HFFc6 (cell line): ENCODE measurements around the gene BCAP31. TPM values are rescaled to one million over a fixed set of nuclear protein-coding genes. Genes with fewer than 3 reads are reported as not detected.

ENCODE experiments used
- DNase-seq: peaks from one replicate; pipeline ENCODE4 v3.0.0-alpha.2; 2018
- H3K27ac Mint-ChIP-seq: 2 replicates; pipeline ENCODE4 v1.8.0; 2020; ENCODE audit warnings: mild to moderate bottlenecking, mixed read lengths
- H3K27me3 Mint-ChIP-seq: 2 replicates; pipeline ENCODE4 v1.8.0; 2021; ENCODE audit warnings: mild to moderate bottlenecking, moderate library complexity, mixed read lengths; ENCODE audit not compliant: insufficient read depth
- H3K36me3 Mint-ChIP-seq: 2 replicates; pipeline ENCODE4 v1.8.0; 2021; ENCODE audit warnings: low read depth, mixed read lengths
- H3K4me1 Mint-ChIP-seq: 2 replicates; pipeline ENCODE4 v1.8.0; 2020; ENCODE audit warnings: low read depth, mixed read lengths
- H3K4me3 Mint-ChIP-seq: 2 replicates; pipeline ENCODE4 v1.8.0; 2020; ENCODE audit warnings: mild to moderate bottlenecking, moderate library complexity, mixed read lengths
- H3K9me3 Mint-ChIP-seq: 2 replicates; pipeline ENCODE4 v1.8.0; 2020; ENCODE audit warnings: mild to moderate bottlenecking, mixed read lengths
- total RNA-seq, 6 experiments: library from RNA; stranded (reverse); fragmentation: NEBNext Ultra II Directional; extraction: Animal tissue kit (Norgen Biotek cat#: 25700); gene quantifications; 2 replicates in 1 of 6; 3 replicates in 5 of 6; pipeline ENCODE4 v1.2.3, GENCODE V29; 2021
- TF ChIP-seq, protein P1 (sequence below): fragments of 200-600 bp; sonication (generic); IDR thresholded peaks from 2 replicates; pipeline ENCODE4 v1.5.0; 2021; ENCODE audit warnings: antibody characterized with exemption, mild to moderate bottlenecking

The BCAP31 gene
- total RNA-seq, 6 experiments from 2014 or later, result 203 to 295 (median 218) TPM

- Mint-ChIP-seq H3K4me1 (peaks cover 7% of the 10 kb centered on the region; the same call in 1 of the 2 replicates), H3K36me3 (no peaks in the 10 kb centered on the region), H3K9me3 (no peaks in the 10 kb centered on the region), H3K27me3 (no peaks in the 10 kb centered on the region), H3K27ac (no peak overlapping the region), H3K4me3 (no peak overlapping the region)
- no peak for DNase-seq
- TF ChIP-seq, protein P1, sequence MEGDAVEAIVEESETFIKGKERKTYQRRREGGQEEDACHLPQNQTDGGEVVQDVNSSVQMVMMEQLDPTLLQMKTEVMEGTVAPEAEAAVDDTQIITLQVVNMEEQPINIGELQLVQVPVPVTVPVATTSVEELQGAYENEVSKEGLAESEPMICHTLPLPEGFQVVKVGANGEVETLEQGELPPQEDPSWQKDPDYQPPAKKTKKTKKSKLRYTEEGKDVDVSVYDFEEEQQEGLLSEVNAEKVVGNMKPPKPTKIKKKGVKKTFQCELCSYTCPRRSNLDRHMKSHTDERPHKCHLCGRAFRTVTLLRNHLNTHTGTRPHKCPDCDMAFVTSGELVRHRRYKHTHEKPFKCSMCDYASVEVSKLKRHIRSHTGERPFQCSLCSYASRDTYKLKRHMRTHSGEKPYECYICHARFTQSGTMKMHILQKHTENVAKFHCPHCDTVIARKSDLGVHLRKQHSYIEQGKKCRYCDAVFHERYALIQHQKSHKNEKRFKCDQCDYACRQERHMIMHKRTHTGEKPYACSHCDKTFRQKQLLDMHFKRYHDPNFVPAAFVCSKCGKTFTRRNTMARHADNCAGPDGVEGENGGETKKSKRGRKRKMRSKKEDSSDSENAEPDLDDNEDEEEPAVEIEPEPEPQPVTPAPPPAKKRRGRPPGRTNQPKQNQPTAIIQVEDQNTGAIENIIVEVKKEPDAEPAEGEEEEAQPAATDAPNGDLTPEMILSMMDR, result no peak
These were observed 46.6 kb upstream of the BCAP31 start for GRCh38 chrX:153770601-153771414.

- TF ChIP-seq, protein P1, result no peak
- no peak for DNase-seq
- Mint-ChIP-seq H3K9me3 (no peaks in the 10 kb centered on the region), H3K27me3 (no peaks in the 10 kb centered on the region), H3K4me1 (peaks cover 7% of the 10 kb centered on the region; the same call in 1 of the 2 replicates), H3K36me3 (no peaks in the 10 kb centered on the region), H3K4me3 (no peak overlapping the region), H3K27ac (no peak overlapping the region)
These were observed 45.8 kb upstream of the BCAP31 start for GRCh38 chrX:153769865-153770600.

GRCh38 chrX:153769158-153769864 is 45.1 kb upstream of the BCAP31 start:
- Mint-ChIP-seq H3K9me3 (no peaks in the 10 kb centered on the region), H3K27me3 (no peaks in the 10 kb centered on the region), H3K36me3 (no peaks in the 10 kb centered on the region), H3K27ac (no peak overlapping the region), H3K4me3 (no peak overlapping the region), H3K4me1 (peaks cover 7% of the 10 kb centered on the region; the same call in 1 of the 2 replicates)
- TF ChIP-seq, protein P1, result no peak
- DNase-seq, result no peak

- H3K9me3 Mint-ChIP-seq, result no peaks in the 10 kb centered on the region
- DNase-seq, result no peak
- peaks cover 7% of the 10 kb centered on the region; the same call in 1 of the 2 replicates for H3K4me1 Mint-ChIP-seq
- TF ChIP-seq, protein P1, result no peak; the same call in 1 of the 2 replicates
- H3K4me3 Mint-ChIP-seq, result no peak overlapping the region
- no peaks in the 10 kb centered on the region for H3K36me3 Mint-ChIP-seq
- no peaks in the 10 kb centered on the region for H3K27me3 Mint-ChIP-seq
- H3K27ac Mint-ChIP-seq, result no peak overlapping the region
These were observed 44.3 kb upstream of the BCAP31 start for GRCh38 chrX:153768311-153769157.

- peaks cover 7% of the 10 kb centered on the region; the same call in 1 of the 2 replicates for H3K4me1 Mint-ChIP-seq
- H3K36me3 Mint-ChIP-seq, result no peaks in the 10 kb centered on the region
- DNase-seq, result no peak
- no peaks in the 10 kb centered on the region for H3K9me3 Mint-ChIP-seq
- TF ChIP-seq, protein P1, result no peak
- no peak overlapping the region for H3K4me3 Mint-ChIP-seq
- no peak overlapping the region for H3K27ac Mint-ChIP-seq
- H3K27me3 Mint-ChIP-seq, result no peaks in the 10 kb centered on the region
These were observed 43.5 kb upstream of the BCAP31 start for GRCh38 chrX:153767674-153768055.
